Measurements from ENCODE around the gene XK. TPM values are rescaled to one million over a fixed set of nuclear protein-coding genes. Genes with fewer than 3 reads are reported as not detected.

The XK gene
- total RNA-seq: 1.1 and 1.2 TPM in 2 replicates
- long read RNA-seq: 0 reads

- Mint-ChIP-seq H3K9me3 (ENCODE audit: low read depth) (peaks cover 9% of the 10 kb centered on the region), H3K27ac (no peak within 1 kb of the TSS), H3K27me3 (peaks cover 16% of the 10 kb centered on the region), H3K36me3 (ENCODE audit: insufficient read depth) (no peaks in the 10 kb centered on the region), H3K4me1 (ENCODE audit: low read depth) (peaks cover 3% of the 10 kb centered on the region), H3K4me3 (ENCODE audit: low read depth) (peak within 1 kb of the TSS; percentile 69)
- no peak for TF ChIP-seq CTCF (IDR thresholded peaks at IDR 0.05; ENCODE audit: unreplicated experiment)
- DNase-seq (ENCODE audit: low spot score, unreplicated experiment): peak; percentile 24
Measured at GRCh38 chrX:37685381-37686359, at the start of gene XK. TSS of gene XK (plus strand) at chrX:37685791. CDS start at chrX:37685962, 171 bp downstream.

GRCh38 chrX:37638047-37638446 lies 47.5 kb upstream of the XK start:
- H3K4me3 Mint-ChIP-seq (ENCODE audit: low read depth): no peak overlapping the region

GRCh38 chrX:37640142-37640541 lies 45.4 kb upstream of the XK start:
- Mint-ChIP-seq H3K4me3 (ENCODE audit: low read depth) (no peak overlapping the region), H3K27me3 (no peaks in the 10 kb centered on the region), H3K36me3 (ENCODE audit: insufficient read depth) (no peaks in the 10 kb centered on the region), H3K27ac (no peak overlapping the region), H3K4me1 (ENCODE audit: low read depth) (peaks cover 3% of the 10 kb centered on the region), H3K9me3 (ENCODE audit: low read depth) (peaks cover 11% of the 10 kb centered on the region)
- DNase-seq (ENCODE audit: low spot score, unreplicated experiment): no peak
- TF ChIP-seq CTCF (IDR thresholded peaks at IDR 0.05; ENCODE audit: unreplicated experiment): no peak

More at GRCh38 chrX:37638047-37638446, 47.5 kb upstream of the XK start:
- no peak overlapping the region for H3K27ac Mint-ChIP-seq
- peaks cover 3% of the 10 kb centered on the region for H3K4me1 Mint-ChIP-seq (ENCODE audit: low read depth)
- no peaks in the 10 kb centered on the region for H3K36me3 Mint-ChIP-seq (ENCODE audit: insufficient read depth)
- no peak for DNase-seq (ENCODE audit: low spot score, unreplicated experiment)
- peaks cover 13% of the 10 kb centered on the region for H3K9me3 Mint-ChIP-seq (ENCODE audit: low read depth)
- no peak for TF ChIP-seq CTCF (IDR thresholded peaks at IDR 0.05; ENCODE audit: unreplicated experiment)
- no peaks in the 10 kb centered on the region for H3K27me3 Mint-ChIP-seq

- Mint-ChIP-seq H3K36me3 (ENCODE audit: insufficient read depth) (no peaks in the 10 kb centered on the region), H3K9me3 (ENCODE audit: low read depth) (peaks cover 8% of the 10 kb centered on the region), H3K4me1 (ENCODE audit: low read depth) (peaks cover 3% of the 10 kb centered on the region), H3K27ac (no peak overlapping the region), H3K27me3 (no peaks in the 10 kb centered on the region), H3K4me3 (ENCODE audit: low read depth) (no peak overlapping the region)
- TF ChIP-seq CTCF (IDR thresholded peaks at IDR 0.05; ENCODE audit: unreplicated experiment): no peak
- no peak for DNase-seq (ENCODE audit: low spot score, unreplicated experiment)
Measured at GRCh38 chrX:37641859-37642258, 43.7 kb upstream of the XK start.

GRCh38 chrX:37644381-37645305 lies 40.9 kb upstream of the XK start:
- Mint-ChIP-seq H3K4me3 (ENCODE audit: low read depth) (no peak overlapping the region), H3K9me3 (ENCODE audit: low read depth) (peaks cover 11% of the 10 kb centered on the region), H3K27me3 (no peaks in the 10 kb centered on the region), H3K36me3 (ENCODE audit: insufficient read depth) (no peaks in the 10 kb centered on the region), H3K27ac (no peak overlapping the region), H3K4me1 (ENCODE audit: low read depth) (peaks cover 3% of the 10 kb centered on the region)
- no peak for TF ChIP-seq CTCF (IDR thresholded peaks at IDR 0.05; ENCODE audit: unreplicated experiment)
- DNase-seq (ENCODE audit: low spot score, unreplicated experiment): no peak

All from progenitor cell of endocrine pancreas (in vitro differentiated cells).